IPS-20b (cell line): ENCODE measurements around the gene PITPNC1.
"Not testable (repeated sequence)": the region's sequence is repeated elsewhere in the genome, so short reads cannot be mapped to it uniquely, and the experiment has no call there.

Experiments
- H3K27ac ChIP-seq: one replicate; pipeline ENCODE4 v1.5.1; 2013; ENCODE audit warnings: low read length
- H3K27me3 ChIP-seq: 2 replicates; pipeline ENCODE4 v1.6.1; 2013; ENCODE audit warnings: mild to moderate bottlenecking, low read length, inconsistent platforms; ENCODE audit not compliant: insufficient read depth
- H3K36me3 ChIP-seq: 2 replicates; pipeline ENCODE4 v1.6.1; 2013; ENCODE audit warnings: low read depth, mild to moderate bottlenecking, inconsistent platforms, low read length, moderate library complexity; ENCODE audit not compliant: insufficient read depth
- H3K4me1 ChIP-seq: 2 replicates; pipeline ENCODE4 v1.6.1; 2013; ENCODE audit warnings: mild to moderate bottlenecking, control low read depth, inconsistent platforms, low read length, moderate library complexity; ENCODE audit not compliant: insufficient read depth
- H3K4me3 ChIP-seq: 2 replicates; pipeline ENCODE4 v1.5.1; 2013; ENCODE audit warnings: mild to moderate bottlenecking, low read length, inconsistent platforms
- H3K9ac ChIP-seq: 2 replicates; pipeline ENCODE4 v1.6.1; 2013; ENCODE audit warnings: low read depth, mild to moderate bottlenecking, inconsistent platforms, low read length, moderate library complexity
- H3K9me3 ChIP-seq: 2 replicates; pipeline ENCODE4 v1.6.1; 2013; ENCODE audit warnings: mild to moderate bottlenecking, low read depth, low read length, inconsistent platforms; ENCODE audit not compliant: insufficient read depth

Gene PITPNC1

GRCh38 chr17:67569873-67570272, 192.8 kb downstream of the PITPNC1 start:
- H3K4me1 ChIP-seq = no peaks in the 10 kb centered on the region
- no peaks in the 10 kb centered on the region for H3K36me3 ChIP-seq
- no peak overlapping the region for H3K4me3 ChIP-seq
- H3K9ac ChIP-seq = no peak overlapping the region
- no peaks in the 10 kb centered on the region for H3K27me3 ChIP-seq
- H3K9me3 ChIP-seq = no peaks in the 10 kb centered on the region
- no peak overlapping the region for H3K27ac ChIP-seq

GRCh38 chr17:67570797-67571196, 193.7 kb downstream of the PITPNC1 start:
- Histone ChIP-seq H3K36me3 (no peaks in the 10 kb centered on the region), H3K27ac (no peak overlapping the region), H3K4me3 (no peak overlapping the region), H3K9ac (no peak overlapping the region), H3K9me3 (no peaks in the 10 kb centered on the region), H3K4me1 (no peaks in the 10 kb centered on the region), H3K27me3 (no peaks in the 10 kb centered on the region)

- Histone ChIP-seq H3K36me3 (no peaks in the 10 kb centered on the region), H3K4me3 (no peak overlapping the region), H3K9me3 (no peaks in the 10 kb centered on the region), H3K9ac (no peak overlapping the region), H3K4me1 (no peaks in the 10 kb centered on the region), H3K27me3 (no peaks in the 10 kb centered on the region), H3K27ac (no peak overlapping the region)
Measured at GRCh38 chr17:67571478-67571877, 194.4 kb downstream of the PITPNC1 start.

GRCh38 chr17:67573987-67574657, 197.0 kb downstream of the PITPNC1 start:
- H3K9me3 ChIP-seq = no peaks in the 10 kb centered on the region
- H3K27ac ChIP-seq = no peak overlapping the region
- H3K36me3 ChIP-seq = no peaks in the 10 kb centered on the region
- no peaks in the 10 kb centered on the region for H3K27me3 ChIP-seq
- peaks cover 8% of the 10 kb centered on the region; the same call in 1 of the 2 replicates for H3K4me1 ChIP-seq
- H3K9ac ChIP-seq = no peak overlapping the region
- H3K4me3 ChIP-seq = no peak overlapping the region

- Histone ChIP-seq H3K9ac (no peak overlapping the region), H3K4me3 (no peak overlapping the region), H3K27me3 (no peaks in the 10 kb centered on the region), H3K9me3 (no peaks in the 10 kb centered on the region), H3K4me1 (peaks cover 8% of the 10 kb centered on the region; the same call in 1 of the 2 replicates), H3K27ac (no peak overlapping the region), H3K36me3 (no peaks in the 10 kb centered on the region)
Measured at GRCh38 chr17:67574658-67575293, 197.7 kb downstream of the PITPNC1 start.

GRCh38 chr17:67575325-67575724, 198.2 kb downstream of the PITPNC1 start:
- no peak overlapping the region for H3K9ac ChIP-seq

GRCh38 chr17:67576471-67577115, 199.5 kb downstream of the PITPNC1 start:
- H3K4me1 ChIP-seq = peaks cover 8% of the 10 kb centered on the region; the same call in 1 of the 2 replicates
- peaks cover 3% of the 10 kb centered on the region; the same call in 1 of the 2 replicates for H3K36me3 ChIP-seq
- H3K27me3 ChIP-seq = no peaks in the 10 kb centered on the region
- H3K4me3 ChIP-seq = no peak overlapping the region
- no peak overlapping the region for H3K27ac ChIP-seq
- H3K9ac ChIP-seq = no peak overlapping the region
- H3K9me3 ChIP-seq = no peaks in the 10 kb centered on the region

More at GRCh38 chr17:67575325-67575724, 198.2 kb downstream of the PITPNC1 start:
- H3K9me3 ChIP-seq = no peaks in the 10 kb centered on the region
- peaks cover 8% of the 10 kb centered on the region; the same call in 1 of the 2 replicates for H3K4me1 ChIP-seq
- H3K27me3 ChIP-seq = no peaks in the 10 kb centered on the region
- peaks cover 3% of the 10 kb centered on the region; the same call in 1 of the 2 replicates for H3K36me3 ChIP-seq
- no peak overlapping the region for H3K27ac ChIP-seq
- no peak overlapping the region for H3K4me3 ChIP-seq

GRCh38 chr17:67577429-67578141, 200.5 kb downstream of the PITPNC1 start:
- Histone ChIP-seq H3K9ac (peak overlapping the region; percentile 16; the same call in 1 of the 2 replicates), H3K4me1 (peaks cover 8% of the 10 kb centered on the region; the same call in 1 of the 2 replicates), H3K36me3 (peaks cover 3% of the 10 kb centered on the region; the same call in 1 of the 2 replicates), H3K27ac (no peak overlapping the region), H3K9me3 (no peaks in the 10 kb centered on the region), H3K4me3 (peak overlapping the region; percentile 32; the same call in 1 of the 2 replicates), H3K27me3 (no peaks in the 10 kb centered on the region)

- Histone ChIP-seq H3K36me3 (peaks cover 3% of the 10 kb centered on the region; the same call in 1 of the 2 replicates), H3K27me3 (no peaks in the 10 kb centered on the region), H3K4me1 (peaks cover 8% of the 10 kb centered on the region; the same call in 1 of the 2 replicates), H3K9ac (peak overlapping the region; percentile 16; the same call in 1 of the 2 replicates), H3K9me3 (no peaks in the 10 kb centered on the region), H3K27ac (no peak overlapping the region), H3K4me3 (peak overlapping the region; percentile 32; the same call in 1 of the 2 replicates)
Measured at GRCh38 chr17:67578142-67578457, 201.0 kb downstream of the PITPNC1 start.

GRCh38 chr17:67578679-67579405, 201.8 kb downstream of the PITPNC1 start:
- H3K27ac ChIP-seq, H3K4me3 ChIP-seq, H3K36me3 ChIP-seq, H3K4me1 ChIP-seq, H3K9me3 ChIP-seq, H3K27me3 ChIP-seq, H3K9ac ChIP-seq: not testable (repeated sequence)

- H3K9me3 ChIP-seq = no peaks in the 10 kb centered on the region
- no peaks in the 10 kb centered on the region for H3K27me3 ChIP-seq
- H3K27ac ChIP-seq = no peak overlapping the region
- no peak overlapping the region for H3K4me3 ChIP-seq
- H3K9ac ChIP-seq = no peak overlapping the region
- peaks cover 3% of the 10 kb centered on the region for H3K36me3 ChIP-seq
- peaks cover 9% of the 10 kb centered on the region; the same call in 1 of the 2 replicates for H3K4me1 ChIP-seq
Measured at GRCh38 chr17:67582673-67583081, 205.6 kb downstream of the PITPNC1 start.
